BE2C (cell line): Measurements from ENCODE around the gene KRTAP21-3.

Source experiments
- DNase-seq: peaks from one replicate; pipeline ENCODE4 v3.0.0-alpha.2; 2020
- H3K27me3 ChIP-seq: fragments of 250-450 bp; sonication (Bioruptor Pico); 2 replicates; pipeline ENCODE4 v1.5.1; 2020; ENCODE audit warnings: mild to moderate bottlenecking
- H3K36me3 ChIP-seq: fragments of 250-450 bp; sonication (Bioruptor Pico); 2 replicates; pipeline ENCODE4 v1.5.1; 2020; ENCODE audit warnings: mild to moderate bottlenecking
- H3K4me1 ChIP-seq: fragments of 250-450 bp; sonication (Bioruptor Pico); 2 replicates; pipeline ENCODE4 v1.5.1; 2020
- H3K4me3 ChIP-seq: 2 replicates; pipeline ENCODE4 v1.5.1; 2011; ENCODE audit warnings: low read depth, low read length
- H3K9me3 ChIP-seq: fragments of 250-450 bp; sonication (Bioruptor Pico); 2 replicates; pipeline ENCODE4 v1.5.1; 2020
- CTCF ChIP-seq: IDR thresholded peaks from 2 replicates; pipeline ENCODE4 v1.5.1; 2012; ENCODE audit warnings: mild to moderate bottlenecking, low read depth, low read length

KRTAP21-3 gene

GRCh38 chr21:30713766-30714165 is 4.8 kb downstream of the KRTAP21-3 start:
- Histone ChIP-seq H3K4me1 (no peaks in the 10 kb centered on the region), H3K27me3 (no peaks in the 10 kb centered on the region), H3K4me3 (no peak overlapping the region), H3K9me3 (no peaks in the 10 kb centered on the region), H3K36me3 (no peaks in the 10 kb centered on the region)
- no peak for TF ChIP-seq CTCF
- no peak for DNase-seq

DNA sequence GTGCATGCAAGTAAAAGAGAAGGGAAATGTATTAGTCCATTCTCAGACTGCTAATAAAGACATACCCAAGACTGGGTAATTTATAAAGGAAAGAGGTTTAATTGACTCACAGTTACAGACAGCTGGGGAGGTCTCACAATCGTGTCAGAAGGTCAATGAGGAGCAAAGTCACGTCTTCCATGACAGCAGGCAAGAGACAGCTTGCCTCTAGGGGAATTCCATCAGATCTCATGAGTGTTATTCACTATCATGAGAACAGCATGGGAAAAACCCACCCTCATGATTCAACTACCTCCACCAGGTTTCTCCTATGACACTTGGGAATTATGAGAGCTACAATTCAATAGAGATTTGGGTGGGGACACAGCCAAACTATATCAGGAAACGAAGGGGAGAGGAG is 8.1 kb downstream of the KRTAP21-3 start:
- no peak overlapping the region for H3K4me3 ChIP-seq
- H3K27me3 ChIP-seq = no peaks in the 10 kb centered on the region
- no peaks in the 10 kb centered on the region for H3K36me3 ChIP-seq
- no peaks in the 10 kb centered on the region for H3K9me3 ChIP-seq
- DNase-seq = no peak
- no peaks in the 10 kb centered on the region for H3K4me1 ChIP-seq
- no peak for TF ChIP-seq CTCF

- no peak for TF ChIP-seq CTCF
- Histone ChIP-seq H3K9me3 (no peaks in the 10 kb centered on the region), H3K4me1 (no peaks in the 10 kb centered on the region), H3K27me3 (no peaks in the 10 kb centered on the region), H3K36me3 (no peaks in the 10 kb centered on the region), H3K4me3 (no peak overlapping the region)
- no peak for DNase-seq
Measured at GRCh38 chr21:30707409-30707808, 11.2 kb downstream of the KRTAP21-3 start.

- H3K4me1 ChIP-seq = no peaks in the 10 kb centered on the region
- H3K36me3 ChIP-seq = no peaks in the 10 kb centered on the region
- no peak for DNase-seq
- H3K9me3 ChIP-seq = no peaks in the 10 kb centered on the region
- no peaks in the 10 kb centered on the region for H3K27me3 ChIP-seq
- H3K4me3 ChIP-seq = no peak overlapping the region
- no peak for TF ChIP-seq CTCF
Measured at GRCh38 chr21:30695956-30696355, 22.6 kb downstream of the KRTAP21-3 start.

DNA sequence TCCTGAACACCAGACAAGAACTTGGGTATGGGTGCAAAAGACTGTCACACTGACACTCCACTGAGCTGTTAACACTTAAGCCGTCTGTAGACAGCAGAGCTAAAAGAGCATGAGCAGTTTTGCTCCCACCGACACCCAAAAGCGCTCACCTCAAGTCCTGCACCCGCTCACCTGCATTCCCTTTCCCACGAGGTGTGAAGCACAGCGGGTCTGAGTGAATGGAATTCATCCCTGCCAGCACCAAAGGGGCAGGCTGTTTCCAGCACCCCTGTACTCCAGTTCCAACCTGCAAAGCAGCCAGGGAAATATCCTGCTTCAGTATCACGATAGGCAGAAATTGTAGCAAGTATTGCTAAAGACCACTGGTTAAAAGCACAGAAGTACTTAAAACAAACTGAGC is 28.8 kb downstream of the KRTAP21-3 start:
- DNase-seq = no peak
- no peak overlapping the region for H3K4me3 ChIP-seq
- no peaks in the 10 kb centered on the region for H3K4me1 ChIP-seq
- no peaks in the 10 kb centered on the region for H3K9me3 ChIP-seq
- H3K36me3 ChIP-seq = no peaks in the 10 kb centered on the region
- no peaks in the 10 kb centered on the region for H3K27me3 ChIP-seq
- no peak for TF ChIP-seq CTCF

GRCh38 chr21:30684506-30684905 is 34.1 kb downstream of the KRTAP21-3 start:
- H3K4me1 ChIP-seq = no peaks in the 10 kb centered on the region

More at GRCh38 chr21:30684506-30684905, 34.1 kb downstream of the KRTAP21-3 start:
- H3K27me3 ChIP-seq = no peaks in the 10 kb centered on the region
- no peak overlapping the region for H3K4me3 ChIP-seq
- no peak for TF ChIP-seq CTCF
- no peak for DNase-seq
- H3K9me3 ChIP-seq = no peaks in the 10 kb centered on the region
- H3K36me3 ChIP-seq = no peaks in the 10 kb centered on the region
